Activated CD4-positive, alpha-beta T cell treated with anti-CD3 and anti-CD28 coated beads for 1 hour (primary cell): ENCODE measurements around the gene SMARCC2.
A peak's percentile ranks its signal among the peaks of the same experiment; 100 is the strongest.
"Not testable (repeated sequence)": the region's sequence is repeated elsewhere in the genome, so short reads cannot be mapped to it uniquely, and the experiment has no call there.

Source experiments
- DNase-seq: peaks from one replicate; pipeline ENCODE4 v3.0.0-alpha.2; 2020

The SMARCC2 gene

DNA sequence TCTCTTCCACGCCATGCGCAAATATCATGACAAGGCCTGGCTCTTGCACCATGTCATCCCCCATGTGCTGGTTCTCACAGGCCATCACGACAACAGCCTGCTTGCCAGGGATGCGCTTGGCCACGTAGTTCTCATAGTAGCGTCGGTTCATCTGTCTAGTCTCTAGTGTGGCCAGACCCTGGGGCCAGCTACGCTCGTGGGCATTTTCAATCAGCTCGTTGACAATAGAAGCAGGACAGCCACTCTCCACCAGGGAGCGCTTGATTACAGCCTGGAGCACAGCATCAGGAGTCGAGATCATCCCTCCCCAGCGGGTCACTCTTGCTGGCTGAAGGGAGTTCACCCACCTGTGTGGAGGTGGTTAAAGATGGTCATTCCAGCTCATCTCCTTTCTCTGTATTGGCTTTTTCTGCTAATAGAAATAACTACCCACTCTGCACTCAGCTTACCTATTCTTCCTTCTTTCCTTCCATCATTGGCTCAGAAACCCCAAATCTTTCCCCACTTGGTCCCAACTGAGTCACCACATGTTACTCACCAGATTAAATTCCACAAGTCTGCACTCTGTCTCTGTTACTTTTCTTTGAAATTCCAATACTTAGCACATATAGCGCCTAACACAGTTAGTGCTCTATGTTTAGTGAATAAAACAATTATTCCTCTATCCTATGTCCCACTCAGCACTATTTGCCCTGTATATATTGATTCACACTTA, 17.3 kb upstream of the SMARCC2 start:
- no peak for DNase-seq

DNA sequence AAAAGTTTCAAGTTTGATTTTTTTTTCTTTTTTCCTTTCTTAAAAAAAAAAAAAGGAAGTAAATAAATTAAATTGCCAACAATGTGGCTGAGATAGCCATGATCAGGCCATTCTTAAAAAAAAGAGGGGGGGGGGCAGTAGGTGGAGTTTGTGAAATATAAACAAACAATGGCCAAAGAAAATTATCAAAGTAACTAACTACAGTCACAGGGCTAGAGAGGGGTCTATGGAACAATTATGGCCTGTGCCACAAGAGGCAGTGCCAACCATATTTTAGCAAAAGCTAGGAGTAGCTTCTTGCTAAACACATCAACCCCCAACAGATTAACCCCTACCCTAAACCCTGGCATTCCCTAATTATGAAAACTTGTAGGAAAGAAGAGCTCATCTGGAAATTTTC, 16.2 kb upstream of the SMARCC2 start:
- DNase-seq, result no peak

DNA sequence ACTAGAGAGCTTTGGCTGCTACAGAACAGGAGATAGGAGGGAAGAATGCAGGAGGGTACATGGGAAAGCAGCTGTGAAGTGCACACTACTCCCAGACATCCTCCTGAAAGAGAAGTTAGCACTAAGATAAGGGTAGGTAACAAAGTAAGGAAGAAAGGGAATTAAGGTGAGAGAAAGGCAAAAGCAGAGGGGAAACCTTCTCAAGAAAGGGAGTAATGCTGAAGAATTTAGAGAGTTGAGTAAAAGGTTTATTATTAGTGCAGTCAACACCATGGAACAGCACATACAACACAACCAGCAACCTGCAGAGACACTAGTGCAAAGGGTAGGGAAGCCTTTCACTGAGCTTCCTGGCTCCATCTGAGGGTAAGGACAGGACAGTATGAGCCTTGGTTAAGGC, 15.0 kb upstream of the SMARCC2 start:
- DNase-seq, result no peak

DNA sequence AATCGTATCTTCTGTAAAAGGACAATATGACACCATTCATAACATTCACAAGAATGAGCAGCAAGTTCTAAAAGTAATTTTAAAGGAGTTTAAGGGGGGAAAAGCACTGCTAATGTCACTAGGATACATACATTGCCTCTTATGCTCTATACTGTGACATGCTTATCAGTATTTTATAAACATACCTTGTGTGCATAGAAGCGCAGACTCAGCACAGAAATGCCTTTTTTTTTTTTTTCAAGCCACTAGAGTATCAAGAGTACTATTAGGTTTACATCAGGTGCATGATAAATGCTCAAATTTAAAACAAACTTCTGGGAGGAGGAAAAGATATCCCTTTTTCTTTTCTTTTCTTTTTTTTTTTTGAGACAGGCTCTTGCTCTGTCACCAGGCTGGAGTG, 13.6 kb upstream of the SMARCC2 start:
- no peak for DNase-seq

DNA sequence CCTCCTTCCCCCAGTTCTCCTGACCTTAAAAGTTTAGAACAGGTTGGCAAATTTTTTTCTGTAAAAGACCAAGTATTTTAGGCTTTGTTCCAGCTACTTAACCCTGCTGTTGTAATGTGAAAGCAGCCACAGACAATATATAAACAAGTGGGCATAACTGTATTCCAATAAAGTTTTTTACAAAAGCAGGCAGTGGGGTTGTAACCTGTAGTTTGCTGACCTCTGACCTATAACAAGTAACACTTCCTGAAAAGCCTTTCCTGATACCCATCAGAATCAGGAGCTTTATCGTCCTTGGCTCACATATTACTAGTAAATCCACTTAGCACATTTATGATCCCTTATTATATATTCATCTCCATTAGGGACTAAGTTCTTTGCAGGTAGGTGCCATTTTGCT, 13.1 kb upstream of the SMARCC2 start:
- DNase-seq, result no peak

DNA sequence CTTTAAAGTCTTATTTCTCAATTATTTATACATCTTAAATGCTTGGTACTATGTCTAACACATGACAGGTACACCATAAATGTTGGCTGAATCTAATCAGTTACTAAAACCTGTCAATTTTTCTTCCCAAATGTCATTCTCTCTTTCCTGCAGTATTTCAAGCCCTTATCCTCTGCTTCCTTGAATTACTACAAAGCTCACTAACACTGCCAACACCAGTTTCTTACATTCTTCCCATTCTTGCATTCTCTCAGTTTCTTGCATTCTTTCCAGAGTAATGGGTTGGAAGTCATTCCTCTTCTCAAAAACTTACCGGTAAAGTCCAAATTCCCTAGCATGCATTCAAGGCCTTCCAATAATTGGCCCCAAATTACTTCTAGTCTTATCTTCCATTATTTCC, 9.6 kb upstream of the SMARCC2 start:
- DNase-seq, result no peak

DNA sequence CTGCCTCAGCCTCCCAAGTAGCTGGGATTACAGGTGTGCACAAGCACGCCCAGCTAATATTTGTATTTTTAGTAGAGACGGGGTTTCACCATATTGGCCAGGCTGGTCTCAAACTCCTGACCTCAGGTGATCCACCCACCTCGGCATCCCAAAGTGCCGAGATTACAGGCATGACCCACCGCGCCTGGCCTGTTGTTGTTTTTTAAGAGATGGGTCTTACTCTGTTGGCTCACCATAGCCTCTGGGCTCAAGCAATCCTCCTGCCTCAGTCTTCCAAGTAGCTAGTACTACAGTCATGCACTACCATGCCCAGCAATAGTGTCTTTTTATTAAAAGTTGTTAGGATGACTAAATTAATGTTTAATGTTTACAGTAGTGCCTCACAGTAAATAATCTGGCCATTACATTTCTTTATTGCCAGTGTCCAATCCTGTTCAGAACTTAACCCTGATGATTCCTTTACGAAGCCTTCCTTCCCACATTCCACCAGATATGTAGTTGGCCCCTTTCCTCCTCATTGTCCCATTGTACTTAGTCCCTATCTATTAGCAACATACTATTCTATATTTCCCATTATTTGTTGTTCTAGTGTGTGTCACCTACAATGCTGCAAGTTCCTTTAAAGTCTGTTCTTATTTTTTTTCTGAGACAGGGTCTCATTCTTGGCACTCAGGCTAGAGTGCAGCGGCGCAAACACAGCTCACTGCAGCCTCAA, 8.8 kb upstream of the SMARCC2 start:
- DNase-seq, result no peak

DNA sequence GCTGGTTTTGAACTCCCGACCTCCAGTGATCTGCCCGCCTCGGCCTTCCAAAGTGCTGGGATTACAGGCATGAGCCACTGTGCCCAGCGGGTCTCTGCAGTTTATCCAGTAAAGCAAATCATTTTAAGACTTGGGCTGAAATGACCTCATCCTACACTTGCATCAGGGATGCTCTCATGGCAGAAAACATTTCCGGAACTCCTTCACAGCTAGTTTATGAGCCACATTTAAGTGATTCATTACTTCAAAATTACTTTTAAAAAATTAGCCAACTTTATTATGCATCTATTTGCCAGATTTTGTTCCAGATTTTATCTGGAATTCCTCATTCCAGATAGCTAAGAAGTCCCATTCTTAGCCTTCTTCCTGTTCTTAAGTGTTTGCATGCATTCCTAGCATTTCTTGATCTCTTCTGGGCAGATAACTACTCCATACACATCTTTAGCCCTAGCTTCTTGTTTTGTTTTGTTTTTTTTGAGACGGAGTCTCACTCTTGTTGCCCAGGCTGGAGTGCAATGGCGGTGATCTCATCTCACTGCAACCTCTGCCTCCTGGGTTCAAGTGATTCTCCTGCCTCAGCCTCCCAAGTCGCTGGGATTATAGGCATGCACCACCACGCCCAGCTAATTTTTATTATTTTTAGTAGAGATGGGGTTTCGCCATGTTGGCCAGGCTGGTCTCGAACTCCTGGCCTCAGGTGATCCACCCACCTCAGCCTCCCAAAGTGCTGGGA, 7.7 kb upstream of the SMARCC2 start:
- DNase-seq, result not testable (repeated sequence)

DNA sequence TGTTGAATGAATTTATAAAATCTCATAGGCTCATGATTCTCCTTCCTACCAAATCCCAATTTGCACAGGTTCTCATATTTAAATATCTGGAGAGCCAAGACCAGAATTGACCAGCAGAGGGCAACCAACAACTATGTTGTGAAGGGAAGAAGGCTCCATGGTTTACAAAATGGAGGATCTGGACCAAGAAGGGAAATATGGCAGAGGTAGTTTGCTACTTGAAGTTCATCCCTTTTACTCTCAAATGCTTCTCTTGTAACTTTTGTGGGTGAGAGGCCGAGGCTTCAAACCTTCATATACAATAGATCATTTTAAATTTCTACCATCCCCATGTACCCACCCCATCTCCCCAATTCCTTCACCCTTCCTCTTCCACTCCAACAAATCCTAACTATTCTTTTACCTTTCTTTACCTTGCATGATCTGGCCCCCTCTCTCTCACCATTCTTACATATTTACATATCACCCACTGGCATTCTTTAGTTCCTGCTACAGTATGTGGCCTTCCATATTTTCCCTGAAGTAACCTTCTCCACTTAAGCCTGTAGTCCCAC, 3.8 kb upstream of the SMARCC2 start:
- DNase-seq, result peak; percentile 41

DNA sequence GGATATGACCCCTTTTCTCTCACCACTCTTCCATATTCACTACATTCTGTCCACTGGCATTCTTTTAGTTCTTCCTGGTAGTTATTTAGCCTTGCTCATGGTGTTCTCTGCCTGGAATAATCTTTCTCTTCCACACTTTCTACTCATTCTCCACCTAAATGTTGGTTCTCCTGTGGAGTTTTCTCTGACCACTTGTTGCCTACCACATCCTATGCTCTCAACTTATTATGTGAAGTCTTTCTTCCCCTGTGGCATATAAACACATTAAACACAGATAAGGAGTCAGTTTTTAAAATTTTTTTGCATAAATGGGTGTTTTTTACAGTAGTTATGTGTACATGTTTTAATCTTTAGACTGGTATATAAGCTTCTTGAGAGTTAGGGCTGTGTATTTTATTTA, 3.3 kb upstream of the SMARCC2 start:
- no peak for DNase-seq

DNA sequence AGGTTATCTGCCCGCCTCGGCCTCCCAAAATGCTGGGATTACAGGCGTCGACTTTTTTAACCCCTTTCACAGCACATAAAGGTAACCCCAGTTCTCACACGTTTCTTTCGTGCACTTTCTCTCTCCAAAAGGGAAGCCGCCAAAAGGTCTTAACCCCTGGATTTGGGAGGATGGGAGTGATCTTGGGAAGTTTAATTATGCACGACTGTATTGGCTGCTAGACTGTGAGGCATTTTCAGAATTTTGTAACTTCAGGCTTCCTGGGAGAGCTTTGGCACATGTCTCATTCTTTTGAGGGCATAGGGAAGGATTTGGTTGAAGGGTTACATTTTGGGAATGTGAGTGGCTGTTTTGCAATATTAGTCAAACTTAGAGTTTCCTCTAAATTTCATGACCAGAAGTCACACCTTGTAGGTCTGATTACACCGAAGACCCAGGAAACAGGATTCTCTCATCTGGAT, 1.4 kb upstream of the SMARCC2 start:
- no peak for DNase-seq

DNA sequence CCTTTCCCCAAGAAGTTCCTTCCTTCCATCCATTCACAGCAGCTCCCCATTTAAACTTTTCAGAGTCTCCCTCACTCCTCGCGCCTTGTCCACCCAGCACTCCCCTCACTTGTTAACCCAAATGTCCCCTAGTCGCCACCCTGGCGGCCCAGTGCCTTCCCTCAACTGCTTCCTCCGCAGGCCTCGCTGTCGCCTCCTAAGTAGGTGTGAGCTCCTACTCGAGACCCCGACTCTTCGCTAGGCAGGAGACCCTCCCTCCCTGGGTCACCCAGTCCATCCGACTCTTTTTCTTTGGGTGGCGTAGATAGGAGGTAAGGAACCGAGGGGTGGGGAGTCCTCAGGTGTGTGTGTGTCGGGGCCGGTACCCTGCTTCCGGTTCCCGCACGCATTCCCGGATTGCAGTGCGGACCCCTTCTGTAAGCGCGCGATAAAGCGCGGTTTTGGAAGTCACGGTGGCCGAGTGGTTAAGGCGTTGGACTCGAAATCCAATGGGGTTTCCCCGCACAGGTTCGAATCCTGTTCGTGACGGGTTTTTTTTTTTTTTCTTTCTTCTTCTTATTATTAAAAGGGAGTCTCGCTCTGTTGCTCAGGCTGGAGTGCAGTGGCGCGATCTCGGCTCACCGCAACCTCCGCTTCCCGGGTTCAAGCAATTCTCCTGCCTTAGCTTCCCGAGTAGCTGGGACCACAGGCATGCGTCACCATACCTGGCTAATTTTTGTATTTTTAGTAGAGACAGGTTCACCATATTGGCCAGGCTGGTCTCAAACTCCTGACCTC, 823 bp upstream of the SMARCC2 start:
- peak; percentile 53 for DNase-seq

DNA sequence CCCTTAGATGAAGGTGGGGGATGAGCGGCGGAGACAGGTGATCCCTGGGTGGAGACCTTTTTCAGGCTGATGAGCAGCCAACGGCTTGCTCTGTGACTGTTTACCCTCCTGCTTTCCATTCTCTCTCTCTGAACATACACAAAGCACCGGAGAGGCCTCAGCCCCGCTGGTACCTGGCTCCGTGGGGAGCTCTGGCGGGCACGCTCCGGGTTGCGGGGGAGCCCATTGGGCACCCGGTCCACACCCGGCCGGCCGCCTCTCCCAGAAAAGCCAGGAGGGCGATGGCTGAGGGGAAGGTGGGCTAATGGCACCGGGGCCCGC, 545 bp downstream of the SMARCC2 start:
- DNase-seq, result no peak

DNA sequence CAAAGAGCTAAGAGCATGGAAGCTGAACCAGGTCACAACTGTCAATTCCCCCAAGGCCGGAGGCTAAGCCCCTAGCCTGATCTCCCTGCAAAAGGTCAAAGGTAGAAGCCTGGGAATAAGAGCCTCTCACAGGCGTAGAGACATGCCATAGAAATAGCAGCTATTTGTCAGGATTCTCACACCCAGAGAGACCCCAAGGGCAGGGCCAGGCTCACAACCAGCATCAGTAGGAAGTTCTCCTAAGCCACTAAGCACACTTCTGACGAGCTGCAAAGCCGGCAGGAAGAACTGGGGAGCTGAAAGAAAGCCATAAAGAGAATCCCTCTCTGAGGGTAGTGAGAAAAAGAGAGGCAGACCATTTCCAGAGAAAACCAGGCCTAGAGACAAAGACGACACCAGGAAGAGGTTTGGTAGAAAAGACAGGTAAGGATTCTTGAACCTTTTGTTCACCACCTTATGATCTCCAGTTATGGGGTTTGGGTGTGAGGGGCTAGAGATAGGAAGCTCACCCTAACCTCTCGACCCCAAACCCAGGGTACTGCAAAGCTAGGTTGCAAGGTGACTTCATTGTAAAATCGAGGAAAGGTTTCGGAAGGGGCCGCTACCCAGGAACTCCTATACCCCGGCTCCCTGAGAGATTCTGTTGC, 1.0 kb downstream of the SMARCC2 start:
- no peak for DNase-seq

DNA sequence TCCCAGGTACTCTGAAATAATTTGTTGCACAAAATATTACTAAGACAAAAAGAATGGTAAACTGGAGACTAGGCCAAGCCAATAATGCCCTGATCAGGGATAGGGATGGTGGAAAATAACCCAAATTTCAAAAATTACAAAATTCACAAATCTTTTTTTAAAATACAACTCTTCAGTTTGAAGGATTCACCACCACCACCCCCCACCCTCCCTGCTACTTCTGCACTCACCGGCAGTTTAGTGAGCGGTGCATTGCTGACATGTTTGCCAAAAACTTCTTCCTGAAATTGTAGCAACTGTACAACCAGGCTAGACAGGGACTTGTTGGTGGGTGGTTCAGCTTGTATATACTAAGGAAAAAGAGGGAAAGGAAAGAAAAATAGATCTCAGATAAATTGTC, 2.3 kb downstream of the SMARCC2 start:
- no peak for DNase-seq

DNA sequence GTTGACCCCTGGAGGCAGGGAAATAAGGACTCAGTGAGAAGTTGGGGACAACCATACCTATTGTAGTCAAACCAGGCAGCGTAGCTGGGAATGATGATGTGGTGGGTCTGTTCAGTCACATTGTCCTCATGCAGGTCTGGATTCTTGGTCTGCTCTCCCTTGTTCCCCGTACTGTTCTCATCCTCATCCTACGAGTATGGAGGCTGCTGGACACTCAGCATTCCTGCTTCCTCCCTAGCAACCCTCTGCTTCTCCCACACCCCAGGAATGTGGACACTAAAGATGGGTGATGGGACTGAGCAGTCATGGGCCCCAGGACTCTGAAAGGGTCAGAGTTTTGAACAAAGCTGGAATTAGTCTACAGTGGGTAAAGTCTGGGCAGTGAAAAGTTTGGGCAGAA, 10.9 kb downstream of the SMARCC2 start:
- no peak for DNase-seq

DNA sequence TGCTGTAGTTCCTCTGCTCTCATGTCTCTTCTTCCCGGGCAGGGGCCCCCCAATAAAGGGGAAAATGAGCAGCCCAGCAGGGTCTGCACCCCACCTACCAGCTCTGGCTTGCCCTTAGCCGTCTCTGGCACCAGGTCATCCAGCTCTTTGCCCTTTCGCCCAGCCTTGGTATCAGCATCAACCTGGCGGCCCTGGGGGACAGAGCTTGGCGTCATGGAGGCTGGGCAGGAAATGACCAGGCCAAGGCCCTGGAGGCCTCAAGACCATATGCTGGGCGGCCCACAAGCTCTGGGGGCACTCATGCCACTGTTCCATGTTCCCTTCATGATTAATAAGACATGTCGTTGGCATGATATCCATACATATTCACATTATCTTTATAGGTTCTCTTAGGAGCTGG, 16.4 kb downstream of the SMARCC2 start:
- no peak for DNase-seq

DNA sequence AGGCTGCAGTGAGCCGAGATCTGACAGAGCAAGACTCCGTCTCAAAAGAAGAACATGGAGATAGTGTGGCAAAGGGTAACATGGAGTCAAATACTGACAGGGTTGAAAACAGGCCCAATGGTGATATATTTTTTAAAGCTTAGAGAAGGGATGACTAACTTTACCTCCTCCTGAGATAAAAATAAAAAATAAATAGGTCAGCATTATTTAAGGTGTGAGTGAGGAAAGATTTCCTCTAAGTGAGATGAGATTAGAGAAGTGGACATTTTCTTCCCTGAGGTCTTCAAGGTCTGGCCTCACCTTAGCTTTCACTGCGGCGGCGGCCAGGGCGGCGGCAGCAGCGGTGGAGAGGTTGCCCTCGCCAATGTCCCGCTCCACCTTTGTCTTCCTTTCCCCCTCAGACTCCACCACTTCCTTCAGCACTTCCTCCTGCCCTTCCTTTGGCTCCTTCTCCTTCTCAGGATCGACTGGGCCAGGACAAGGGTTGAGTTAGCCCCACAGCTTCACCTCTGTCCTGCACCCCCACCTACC, 20.0 kb downstream of the SMARCC2 start:
- no peak for DNase-seq

DNA sequence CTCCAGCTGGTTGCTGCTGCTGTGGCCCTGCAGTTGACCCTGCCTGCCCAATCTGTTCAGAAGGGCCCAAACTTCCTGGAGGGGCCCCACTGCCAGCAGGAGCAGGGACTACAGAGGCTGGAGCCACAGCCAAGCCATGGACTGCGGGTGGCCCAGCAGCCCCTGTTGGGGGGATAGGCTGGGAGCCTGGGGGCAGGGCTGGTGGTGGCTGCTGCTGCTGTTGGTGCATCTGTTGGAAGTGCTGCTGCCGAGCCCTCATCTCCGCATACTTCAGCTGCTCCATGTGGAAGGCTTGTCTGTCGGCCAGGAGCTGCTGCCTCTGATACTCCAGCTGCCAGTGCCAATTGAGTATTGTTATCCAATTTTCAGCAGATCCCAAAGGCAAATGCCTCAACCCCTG, 23.9 kb downstream of the SMARCC2 start:
- no peak for DNase-seq

DNA sequence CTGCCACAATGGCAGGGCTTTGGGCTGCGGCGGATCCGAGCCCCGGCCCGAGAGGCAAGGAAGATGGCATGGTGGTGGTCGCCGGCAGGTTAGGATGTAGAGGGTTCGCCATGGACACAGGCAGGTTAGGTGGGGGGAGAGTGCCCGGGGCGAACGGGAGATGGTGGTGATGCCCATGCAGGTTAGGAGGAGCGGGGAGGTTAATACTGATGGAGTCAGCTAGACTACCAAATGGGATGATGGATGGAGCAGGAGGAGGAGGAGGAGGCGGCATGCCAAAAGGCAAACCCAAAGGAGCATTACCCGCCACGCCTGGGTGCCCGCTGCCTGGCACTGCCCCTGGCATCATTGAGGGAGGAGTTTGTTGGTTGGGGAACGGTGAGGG, 24.9 kb downstream of the SMARCC2 start:
- no peak for DNase-seq

DNA sequence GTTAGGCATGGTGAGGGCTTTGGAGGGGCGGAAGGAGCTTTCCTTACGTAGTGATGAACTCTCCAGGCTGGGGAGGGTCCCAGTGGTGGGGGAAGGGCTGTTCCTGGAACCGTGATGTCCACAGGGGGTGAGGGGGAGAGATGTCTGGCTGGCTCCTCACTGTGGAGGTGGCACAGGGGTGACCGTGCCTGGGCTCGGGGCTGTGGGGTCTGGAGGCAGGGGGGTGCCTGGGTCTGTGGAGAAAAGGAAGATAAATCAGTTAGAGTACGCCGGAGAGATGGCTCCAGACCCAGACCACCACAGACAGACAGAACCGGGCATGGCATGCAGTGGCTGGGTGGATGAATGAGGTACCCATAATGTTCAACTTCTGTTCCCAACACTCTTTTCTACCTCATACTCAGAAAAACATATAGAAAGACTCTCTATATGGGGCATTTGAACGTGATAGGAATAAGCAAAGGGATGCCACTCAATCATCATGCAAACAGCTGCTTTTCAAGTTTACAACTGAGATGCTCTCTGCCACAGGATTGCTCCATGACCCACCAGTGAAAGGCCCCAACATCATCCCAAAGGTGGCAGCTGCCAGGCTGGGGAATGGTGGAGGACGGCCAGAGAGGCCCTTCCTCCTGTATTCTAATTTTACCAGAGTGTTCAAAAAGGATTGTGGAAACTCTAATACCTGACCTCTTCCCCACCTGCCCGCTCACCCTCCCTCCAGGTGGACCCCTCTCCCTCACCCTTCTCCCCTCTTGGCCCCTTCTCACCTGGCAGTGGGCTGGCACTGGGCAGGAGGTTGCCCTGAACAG, 25.5 kb downstream of the SMARCC2 start:
- no peak for DNase-seq
